SJCRH30 (cell line): ENCODE data around the gene DYSF. TPM values are rescaled to one million over a fixed set of nuclear protein-coding genes. Genes with fewer than 3 reads are reported as not detected.
"Not testable (repeated sequence)": the region's sequence is repeated elsewhere in the genome, so short reads cannot be mapped to it uniquely, and the experiment has no call there.

Experiments used
- DNase-seq, 2 experiments: peaks; one replicate each; pipeline ENCODE4 v3.0.0-alpha.2; 2015 to 2020
- H3K27ac ChIP-seq: fragments of 250-450 bp; sonication (Bioruptor Pico); 2 replicates; pipeline ENCODE4 v1.5.1; 2020; ENCODE audit warnings: mild to moderate bottlenecking, moderate library complexity
- H3K27me3 ChIP-seq: fragments of 250-450 bp; sonication (Bioruptor Pico); 2 replicates; pipeline ENCODE4 v1.5.1; 2020; ENCODE audit warnings: mild to moderate bottlenecking, moderate library complexity
- H3K36me3 ChIP-seq: fragments of 250-450 bp; sonication (Bioruptor Pico); 2 replicates; pipeline ENCODE4 v1.5.1; 2020; ENCODE audit warnings: mild to moderate bottlenecking, moderate library complexity
- H3K4me1 ChIP-seq: fragments of 250-450 bp; sonication (Bioruptor Pico); 2 replicates; pipeline ENCODE4 v1.5.1; 2020; ENCODE audit warnings: mild to moderate bottlenecking, moderate library complexity
- H3K4me3 ChIP-seq: fragments of 250-450 bp; sonication (Bioruptor Pico); 2 replicates; pipeline ENCODE4 v1.5.1; 2020; ENCODE audit warnings: mild to moderate bottlenecking, moderate library complexity
- H3K9me3 ChIP-seq: fragments of 250-450 bp; sonication (Bioruptor Pico); replicated peaks from 2 replicates; pipeline ENCODE4 v1.5.1; 2020; ENCODE audit warnings: mild to moderate bottlenecking, moderate library complexity
- total RNA-seq: library from RNA; depleted of rRNA; stranded (reverse); fragments of >200 nt; shearing (Covaris generic); gene quantifications from 2 replicates; pipeline ENCODE4 v1.2.3, GENCODE V29; 2014

The DYSF gene
- total RNA-seq, 1 experiment from 2014 or later: 15.2 TPM

DNA sequence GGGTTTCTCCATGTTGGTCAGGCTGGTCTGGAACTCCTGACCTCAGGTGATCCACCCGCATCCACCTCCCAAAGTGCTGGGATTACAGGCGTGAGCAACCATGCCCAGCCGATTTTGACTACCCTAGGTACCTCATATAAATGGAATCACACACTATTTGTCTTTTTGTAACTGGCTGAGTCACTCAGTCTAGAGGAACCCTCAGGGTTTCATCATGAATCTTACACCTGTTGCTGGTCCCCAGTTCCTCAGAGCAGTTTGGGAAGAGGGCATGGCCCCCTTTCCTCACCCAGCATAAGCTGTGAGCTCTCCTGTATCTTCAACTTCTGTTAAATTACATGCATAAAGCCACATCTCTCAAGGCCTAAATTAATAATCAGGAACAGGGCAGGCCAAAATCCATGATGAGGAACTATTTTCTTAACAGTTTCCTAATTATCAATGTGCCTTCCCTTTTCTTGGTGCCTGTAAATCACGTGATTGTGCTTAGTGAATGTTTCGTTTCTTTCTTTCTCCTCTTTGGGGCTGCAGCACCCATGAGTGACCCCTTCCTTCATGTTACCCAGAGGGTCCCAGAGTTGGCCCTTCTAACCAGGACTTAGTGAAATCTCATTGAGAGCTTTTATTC is 20.9 kb downstream of the DYSF start:
- H3K27ac ChIP-seq: peak overlapping the region; percentile 69
- H3K4me3 ChIP-seq: no peak overlapping the region
- DNase-seq: peak in 1 of 2 experiments; percentile 45
- peaks cover 45% of the 10 kb centered on the region for H3K4me1 ChIP-seq
- no peaks in the 10 kb centered on the region for H3K27me3 ChIP-seq
- peaks cover 12% of the 10 kb centered on the region for H3K36me3 ChIP-seq
- no peaks in the 10 kb centered on the region for H3K9me3 ChIP-seq

DNA sequence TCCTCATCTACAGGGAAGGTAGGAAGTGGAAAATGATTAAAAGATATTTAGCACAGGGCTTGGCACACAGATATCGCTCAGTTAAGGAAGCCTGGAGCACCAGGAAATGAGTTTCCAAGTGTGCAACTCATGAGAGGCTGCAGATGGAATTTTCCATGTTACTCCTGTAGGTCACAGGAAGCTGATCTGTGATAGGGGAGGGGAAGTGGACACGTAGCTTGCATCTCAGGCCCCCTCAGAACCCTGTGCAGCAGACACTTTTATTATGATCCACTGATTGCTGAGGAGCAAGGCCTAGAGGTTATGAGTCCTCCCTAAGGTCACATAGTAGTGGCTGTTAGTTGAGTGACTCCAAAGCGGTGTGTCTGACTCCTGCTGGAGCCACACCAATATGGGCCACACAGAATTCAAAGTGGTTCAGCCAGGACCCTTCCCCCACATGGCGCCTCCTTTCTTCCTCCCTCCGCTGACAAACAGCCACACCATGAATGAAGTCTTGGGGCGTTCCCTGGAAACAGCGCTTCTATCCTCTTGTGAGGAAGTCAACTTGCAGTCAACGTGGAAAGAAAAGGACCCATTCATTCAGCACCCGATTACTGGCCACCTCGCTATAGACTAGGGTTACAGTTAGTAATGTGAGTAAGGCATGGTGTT is 21.5 kb downstream of the DYSF start:
- H3K27ac ChIP-seq: peak overlapping the region; percentile 69
- H3K27me3 ChIP-seq: no peaks in the 10 kb centered on the region
- DNase-seq: no peak
- H3K36me3 ChIP-seq: peaks cover 12% of the 10 kb centered on the region
- H3K9me3 ChIP-seq: no peaks in the 10 kb centered on the region
- no peak overlapping the region for H3K4me3 ChIP-seq
- H3K4me1 ChIP-seq: peaks cover 38% of the 10 kb centered on the region

DNA sequence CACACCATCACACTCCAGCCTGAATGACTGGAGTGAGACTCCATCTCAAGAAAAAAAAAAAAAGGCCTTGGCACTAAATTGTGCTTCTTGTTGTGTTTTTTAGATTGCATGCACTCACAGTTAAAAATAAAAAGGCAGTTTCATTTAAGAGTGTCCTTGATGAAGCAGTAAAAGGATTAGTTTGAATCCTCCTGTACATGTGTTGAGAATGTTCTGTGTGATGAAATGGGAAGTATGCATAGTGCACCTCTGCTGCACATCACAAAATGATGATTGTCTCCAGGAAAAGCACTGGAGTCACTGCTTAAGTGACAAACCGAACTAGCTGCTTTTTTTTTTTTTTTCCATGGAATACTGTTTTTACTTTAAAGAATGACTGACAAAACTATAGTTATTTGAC is 23.1 kb downstream of the DYSF start:
- H3K9me3 ChIP-seq: no peaks in the 10 kb centered on the region
- H3K36me3 ChIP-seq: peaks cover 21% of the 10 kb centered on the region
- H3K4me1 ChIP-seq: peaks cover 29% of the 10 kb centered on the region
- H3K27me3 ChIP-seq: no peaks in the 10 kb centered on the region
- H3K27ac ChIP-seq: no peak overlapping the region
- no peak overlapping the region for H3K4me3 ChIP-seq
- DNase-seq: no peak

GRCh38 chr2:71477231-71477691 is 23.9 kb downstream of the DYSF start:
- no peak for DNase-seq
- no peak overlapping the region for H3K27ac ChIP-seq
- H3K9me3 ChIP-seq: no peaks in the 10 kb centered on the region
- H3K36me3 ChIP-seq: peaks cover 18% of the 10 kb centered on the region
- no peaks in the 10 kb centered on the region for H3K27me3 ChIP-seq
- no peak overlapping the region for H3K4me3 ChIP-seq
- H3K4me1 ChIP-seq: peaks cover 21% of the 10 kb centered on the region

DNA sequence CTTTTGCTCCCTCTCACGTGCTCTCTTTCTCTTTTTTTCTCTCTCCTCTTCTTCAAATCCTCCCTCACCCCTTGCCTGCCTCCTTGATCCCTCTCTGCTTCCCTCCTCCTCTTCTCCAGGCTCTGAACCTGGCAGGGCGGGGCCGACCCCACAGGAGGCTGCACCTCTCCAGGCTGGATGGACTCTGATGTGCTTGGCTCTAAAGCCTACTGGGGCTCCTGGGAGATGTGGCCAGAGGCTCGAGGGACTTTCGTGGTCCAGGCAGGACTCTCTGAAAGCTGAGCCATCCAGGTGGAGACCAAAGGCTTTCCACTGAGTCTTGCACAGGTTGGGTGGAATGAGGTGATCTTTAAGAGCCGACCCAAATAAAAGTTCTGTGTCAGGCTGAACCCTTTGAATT is 25.4 kb downstream of the DYSF start:
- Histone ChIP-seq H3K27ac (no peak overlapping the region), H3K4me1 (peaks cover 8% of the 10 kb centered on the region), H3K9me3 (no peaks in the 10 kb centered on the region), H3K4me3 (no peak overlapping the region), H3K27me3 (no peaks in the 10 kb centered on the region), H3K36me3 (peaks cover 13% of the 10 kb centered on the region)
- no peak for DNase-seq

DNA sequence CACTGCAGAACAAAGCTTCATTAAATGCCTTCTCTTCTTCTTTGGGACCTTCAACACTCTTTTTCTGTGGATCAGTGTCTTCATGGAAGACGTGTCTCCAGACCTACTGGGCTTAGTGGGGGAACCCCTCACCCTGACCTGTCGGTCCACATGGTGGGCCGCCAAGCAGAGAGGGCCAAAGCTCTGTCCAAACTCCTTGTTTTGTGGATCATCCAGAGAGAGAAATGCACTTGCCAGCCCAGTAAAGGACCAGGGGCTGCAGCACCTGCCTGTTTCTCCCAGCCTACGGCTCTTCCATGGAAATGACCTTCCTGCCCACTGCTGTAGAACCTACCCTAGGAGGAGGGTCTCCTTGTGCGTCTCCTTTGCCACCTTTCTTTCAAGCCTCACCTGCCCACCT is 25.9 kb downstream of the DYSF start:
- Histone ChIP-seq H3K4me3 (no peak overlapping the region), H3K27me3 (no peaks in the 10 kb centered on the region), H3K27ac (no peak overlapping the region), H3K4me1 (peaks cover 4% of the 10 kb centered on the region), H3K36me3 (peaks cover 13% of the 10 kb centered on the region), H3K9me3 (no peaks in the 10 kb centered on the region)
- no peak for DNase-seq

DNA sequence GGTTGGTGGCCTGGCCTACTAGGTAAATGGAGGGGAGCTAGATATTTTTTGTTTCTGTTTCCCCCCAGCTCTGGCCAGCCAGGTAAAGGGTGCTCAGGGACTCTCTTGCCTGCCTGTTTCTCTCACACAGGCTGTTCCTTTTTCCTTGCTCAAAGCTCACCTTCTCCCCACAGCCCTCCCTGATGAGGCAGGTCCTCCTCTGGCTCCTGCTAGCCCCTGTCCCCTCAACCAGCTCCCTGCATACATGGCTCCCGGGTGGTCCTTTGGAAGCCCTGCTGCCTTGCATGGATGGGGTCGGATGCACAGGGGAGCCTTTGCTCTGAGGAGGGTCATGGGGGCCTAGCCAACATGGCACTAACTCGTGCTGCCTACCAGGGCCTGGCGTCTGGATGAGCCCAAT is 27.8 kb downstream of the DYSF start:
- Histone ChIP-seq H3K27me3 (no peaks in the 10 kb centered on the region), H3K27ac (no peak overlapping the region), H3K4me3 (no peak overlapping the region), H3K4me1 (peaks cover under 1% of the 10 kb centered on the region; the same call in 1 of the 2 replicates), H3K9me3 (no peaks in the 10 kb centered on the region), H3K36me3 (peaks cover 21% of the 10 kb centered on the region)
- DNase-seq: no peak

GRCh38 chr2:71482055-71482454 is 28.7 kb downstream of the DYSF start:
- Histone ChIP-seq H3K27me3 (no peaks in the 10 kb centered on the region), H3K27ac (no peak overlapping the region), H3K36me3 (peaks cover 21% of the 10 kb centered on the region), H3K9me3 (no peaks in the 10 kb centered on the region), H3K4me3 (no peak overlapping the region), H3K4me1 (peaks cover 9% of the 10 kb centered on the region)
- DNase-seq: no peak

DNA sequence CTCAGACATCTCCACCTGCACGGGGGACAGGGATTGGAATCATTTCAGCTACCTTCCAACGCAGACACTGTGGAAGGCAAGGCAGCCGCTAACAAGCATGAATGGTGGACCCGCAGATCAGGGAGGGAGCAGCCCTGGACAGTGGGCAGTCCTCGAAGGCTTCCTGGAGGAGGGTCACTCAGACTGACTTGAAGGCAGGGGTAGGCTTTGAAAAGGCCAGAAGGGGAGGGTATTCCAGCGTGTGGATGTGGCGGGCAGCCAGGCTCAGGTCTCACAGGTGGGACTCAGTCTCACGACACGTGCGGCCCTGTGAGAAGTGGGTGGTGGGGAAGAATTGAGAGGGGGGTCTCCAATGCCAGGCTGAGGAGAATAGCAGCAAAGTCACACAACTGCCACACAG is 29.9 kb downstream of the DYSF start:
- Histone ChIP-seq H3K4me3 (no peak overlapping the region), H3K9me3 (no peaks in the 10 kb centered on the region), H3K27me3 (no peaks in the 10 kb centered on the region), H3K4me1 (peaks cover 9% of the 10 kb centered on the region), H3K36me3 (peaks cover 18% of the 10 kb centered on the region), H3K27ac (no peak overlapping the region)
- DNase-seq: no peak

GRCh38 chr2:71484354-71484753 is 31.0 kb downstream of the DYSF start:
- Histone ChIP-seq H3K4me3 (no peak overlapping the region), H3K27me3 (no peaks in the 10 kb centered on the region), H3K4me1 (peaks cover 9% of the 10 kb centered on the region), H3K27ac (no peak overlapping the region), H3K36me3 (peaks cover 18% of the 10 kb centered on the region), H3K9me3 (no peaks in the 10 kb centered on the region)
- no peak for DNase-seq

- no peak for DNase-seq
- peaks cover 13% of the 10 kb centered on the region for H3K36me3 ChIP-seq
These were observed 33.7 kb downstream of the DYSF start for GRCh38 chr2:71486881-71487640.

DNA sequence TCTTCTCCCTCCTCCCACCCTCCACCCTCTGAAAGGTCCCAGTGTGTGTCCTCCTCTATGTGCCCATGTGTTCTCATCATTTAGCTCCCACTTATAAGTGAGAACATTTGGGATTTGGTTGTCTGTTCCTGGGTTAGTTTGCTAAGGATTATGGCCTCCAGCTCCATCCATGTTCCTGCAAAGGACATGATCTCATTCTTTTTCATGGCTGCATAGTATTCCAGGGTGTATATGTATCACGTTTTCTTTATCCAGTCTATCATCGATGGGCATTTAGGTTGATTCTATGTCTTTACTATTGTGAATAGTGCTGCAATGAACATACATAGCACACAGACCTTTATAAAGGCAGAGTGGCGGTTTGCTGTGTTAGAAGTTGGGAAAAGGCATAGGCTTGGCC is 38.2 kb downstream of the DYSF start:
- Histone ChIP-seq H3K36me3 (peaks cover 12% of the 10 kb centered on the region), H3K27ac (peak overlapping the region; percentile 13; the same call in 1 of the 2 replicates), H3K4me1 (peaks cover 23% of the 10 kb centered on the region)
- H3K9me3 ChIP-seq, H3K27me3 ChIP-seq, H3K4me3 ChIP-seq, DNase-seq: not testable (repeated sequence)

More at GRCh38 chr2:71486881-71487640, 33.7 kb downstream of the DYSF start:
- Histone ChIP-seq H3K27me3 (no peaks in the 10 kb centered on the region), H3K4me1 (peaks cover 10% of the 10 kb centered on the region), H3K9me3 (no peaks in the 10 kb centered on the region), H3K4me3 (no peak overlapping the region), H3K27ac (no peak overlapping the region)

- H3K4me1 ChIP-seq: peaks cover 24% of the 10 kb centered on the region
- H3K27ac ChIP-seq: peak overlapping the region; percentile 13; the same call in 1 of the 2 replicates
- H3K4me3 ChIP-seq: no peak overlapping the region
- H3K36me3 ChIP-seq: peaks cover 12% of the 10 kb centered on the region
- no peaks in the 10 kb centered on the region for H3K9me3 ChIP-seq
- DNase-seq: peak; percentile 42 to 53
- H3K27me3 ChIP-seq: no peaks in the 10 kb centered on the region
These were observed 38.8 kb downstream of the DYSF start for GRCh38 chr2:71492112-71492511.

DNA sequence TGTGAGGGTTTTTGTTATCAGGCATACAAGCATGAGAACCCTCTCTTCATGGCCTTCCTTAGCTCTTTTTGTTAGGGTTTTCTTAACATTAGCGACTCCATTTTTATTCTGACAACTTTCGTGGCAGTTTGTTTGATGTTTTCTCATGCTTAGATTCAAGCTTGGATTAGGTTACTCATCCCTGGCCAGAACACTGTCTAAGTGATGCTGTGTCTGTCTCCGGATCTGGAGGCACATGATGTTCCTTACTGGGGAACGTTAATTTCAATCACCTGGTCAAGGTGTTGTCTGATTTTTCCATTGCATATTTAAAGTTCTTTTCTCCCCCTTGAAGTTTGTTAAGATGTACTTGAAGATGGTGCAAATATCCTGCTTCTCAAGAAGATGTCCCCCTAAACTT is 40.7 kb downstream of the DYSF start:
- no peak for DNase-seq
- H3K4me1 ChIP-seq: peaks cover 42% of the 10 kb centered on the region
- no peak overlapping the region for H3K27ac ChIP-seq
- no peaks in the 10 kb centered on the region for H3K9me3 ChIP-seq
- H3K36me3 ChIP-seq: peaks cover 12% of the 10 kb centered on the region
- no peaks in the 10 kb centered on the region for H3K27me3 ChIP-seq
- no peak overlapping the region for H3K4me3 ChIP-seq

- no peak overlapping the region for H3K4me3 ChIP-seq
- H3K27ac ChIP-seq: no peak overlapping the region
- H3K36me3 ChIP-seq: peaks cover 12% of the 10 kb centered on the region
- no peaks in the 10 kb centered on the region for H3K27me3 ChIP-seq
- H3K9me3 ChIP-seq: no peaks in the 10 kb centered on the region
- DNase-seq: no peak
- peaks cover 48% of the 10 kb centered on the region for H3K4me1 ChIP-seq
These were observed 41.3 kb downstream of the DYSF start for GRCh38 chr2:71494523-71495155.
